Stimulated activated CD8-positive, alpha-beta memory T cell treated with anti-CD3 and anti-CD28 coated beads, Interleukin-15, amount 100 ng/mL, for 4 hours (primary cell): Measurements from ENCODE around the gene TMEM39A.

Experiments
- DNase-seq, 2 donors: peaks; one replicate each; pipeline ENCODE4 v3.0.0-alpha.2; 2020; ENCODE audit warnings: low read depth in 2 of 2

The TMEM39A gene

GRCh38 chr3:119453822-119454221 lies 9.6 kb downstream of the TMEM39A start:
- no peak for DNase-seq

DNA sequence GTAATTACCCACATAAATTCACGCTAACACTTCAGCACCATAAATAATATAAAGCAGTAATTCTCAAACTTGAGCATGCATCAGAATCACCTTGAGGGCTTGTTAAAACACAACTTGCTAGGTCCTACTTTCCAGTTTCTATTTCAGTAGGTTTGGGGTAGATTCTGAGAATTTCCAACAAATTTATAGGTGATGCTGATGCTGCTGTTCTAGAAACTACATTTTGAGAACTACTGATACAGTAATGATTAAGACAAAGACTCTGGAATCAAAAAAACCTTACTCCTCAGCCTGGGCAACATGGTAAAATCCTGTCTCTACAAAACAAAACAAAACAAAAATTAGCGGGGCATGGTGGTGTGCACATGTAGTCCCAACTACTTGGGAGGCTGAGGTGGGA lies 18.8 kb downstream of the TMEM39A start:
- no peak for DNase-seq

- no peak for DNase-seq
Measured at GRCh38 chr3:119443179-119443578, 20.2 kb downstream of the TMEM39A start.

- no peak for DNase-seq
Measured at GRCh38 chr3:119437691-119438258, 25.6 kb downstream of the TMEM39A start.

DNA sequence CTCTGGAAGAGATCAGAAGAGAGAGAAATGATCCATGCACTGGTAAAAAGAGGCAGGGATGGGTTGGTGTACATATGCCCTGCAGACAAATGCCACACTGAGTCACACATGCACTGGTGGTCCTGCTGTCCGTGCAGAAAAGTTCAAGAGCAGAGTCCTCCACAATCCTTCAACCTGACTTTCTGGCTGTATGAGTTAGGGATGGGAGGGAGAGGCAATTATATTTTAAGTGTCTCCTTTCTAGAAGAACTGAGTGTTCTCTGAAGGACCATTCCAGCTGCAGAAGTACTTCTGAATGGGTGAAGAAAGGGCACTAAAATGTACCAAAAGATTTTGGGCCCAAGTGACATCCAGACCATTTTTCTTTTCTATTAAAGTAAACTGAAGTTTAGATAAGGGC lies 26.4 kb downstream of the TMEM39A start:
- no peak for DNase-seq

DNA sequence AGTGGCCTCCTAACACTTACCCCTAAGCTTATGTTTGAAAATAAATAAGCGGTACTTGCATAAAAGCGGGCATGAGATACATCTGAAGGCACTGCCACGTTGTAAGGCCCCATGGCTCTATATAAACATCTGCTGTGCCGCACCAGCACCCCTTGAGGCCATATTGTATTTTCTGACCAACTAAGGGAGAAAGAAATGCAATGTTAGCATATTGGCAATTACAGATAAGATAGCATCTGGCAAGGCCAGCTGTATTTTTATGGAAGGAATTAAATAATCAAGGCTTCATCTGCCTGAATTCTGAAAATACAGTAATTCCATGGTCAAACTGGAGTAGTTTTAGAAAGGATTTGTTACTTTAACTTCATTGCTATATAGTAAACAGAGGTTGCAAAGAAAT lies 28.7 kb downstream of the TMEM39A start:
- DNase-seq: no peak

GRCh38 chr3:119433613-119434325 lies 29.6 kb downstream of the TMEM39A start:
- DNase-seq: no peak

GRCh38 chr3:119428538-119428937 lies 34.9 kb downstream of the TMEM39A start:
- DNase-seq: no peak

DNA sequence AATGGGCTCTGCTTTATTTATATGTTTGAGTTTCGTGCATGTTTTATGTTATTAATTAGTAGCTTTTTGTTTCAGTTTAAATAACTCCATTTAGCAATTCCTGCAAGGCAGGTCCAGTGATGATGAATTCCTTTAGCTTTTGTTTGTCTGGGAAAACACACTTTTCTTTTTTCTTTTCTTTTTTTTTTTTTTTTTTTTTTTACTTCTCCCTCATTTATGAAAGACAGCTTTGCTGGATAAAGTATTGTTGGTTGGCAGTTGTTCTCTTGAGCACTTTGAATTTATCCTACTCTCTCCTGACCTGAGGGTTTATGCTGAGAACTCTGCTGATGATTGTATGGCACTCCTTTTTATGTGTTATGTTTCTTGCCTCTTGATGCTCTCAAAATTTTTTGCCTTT lies 35.7 kb downstream of the TMEM39A start:
- no peak for DNase-seq

DNA sequence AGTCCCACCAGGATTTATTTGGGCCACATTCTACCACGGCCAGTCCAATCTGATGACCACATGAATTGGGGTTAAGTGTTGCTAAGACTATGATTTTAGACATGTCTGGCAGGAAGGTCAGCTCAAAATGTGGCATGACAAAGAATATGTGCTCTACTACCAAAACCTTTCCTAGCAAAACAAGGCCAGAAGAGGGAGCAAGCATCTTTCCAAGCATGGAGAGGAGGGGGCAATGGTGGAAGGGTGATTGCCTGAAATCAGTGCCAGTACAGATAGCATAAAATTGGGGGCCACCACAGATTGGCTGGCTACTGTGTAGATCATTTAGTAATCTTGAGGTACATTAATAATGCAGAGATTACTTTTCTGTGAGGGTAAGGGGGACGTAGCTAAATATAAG lies 43.2 kb downstream of the TMEM39A start:
- no peak for DNase-seq

- DNase-seq: no peak
Measured at GRCh38 chr3:119418641-119419040, 44.8 kb downstream of the TMEM39A start.

- DNase-seq: no peak
Measured at GRCh38 chr3:119417771-119418512, 45.5 kb downstream of the TMEM39A start.

DNA sequence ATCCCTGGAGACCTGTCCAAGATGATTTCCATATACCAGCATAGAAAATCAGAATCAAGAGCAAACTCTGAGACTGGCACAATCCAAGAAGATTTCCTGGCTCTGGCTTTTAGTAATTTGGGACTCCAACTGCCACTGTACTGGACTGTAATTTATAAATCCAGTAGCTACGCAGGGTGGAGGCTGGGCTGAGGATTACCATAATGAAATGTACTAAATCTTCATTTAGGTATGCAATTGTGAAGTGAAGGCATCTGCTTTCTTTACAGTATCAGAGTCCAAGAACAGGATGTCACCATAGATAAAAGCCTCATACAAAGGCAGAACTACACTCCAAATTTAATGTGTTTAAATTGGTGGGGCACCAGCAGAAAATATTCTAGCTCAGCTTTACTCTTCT lies 46.5 kb downstream of the TMEM39A start:
- DNase-seq: no peak

DNA sequence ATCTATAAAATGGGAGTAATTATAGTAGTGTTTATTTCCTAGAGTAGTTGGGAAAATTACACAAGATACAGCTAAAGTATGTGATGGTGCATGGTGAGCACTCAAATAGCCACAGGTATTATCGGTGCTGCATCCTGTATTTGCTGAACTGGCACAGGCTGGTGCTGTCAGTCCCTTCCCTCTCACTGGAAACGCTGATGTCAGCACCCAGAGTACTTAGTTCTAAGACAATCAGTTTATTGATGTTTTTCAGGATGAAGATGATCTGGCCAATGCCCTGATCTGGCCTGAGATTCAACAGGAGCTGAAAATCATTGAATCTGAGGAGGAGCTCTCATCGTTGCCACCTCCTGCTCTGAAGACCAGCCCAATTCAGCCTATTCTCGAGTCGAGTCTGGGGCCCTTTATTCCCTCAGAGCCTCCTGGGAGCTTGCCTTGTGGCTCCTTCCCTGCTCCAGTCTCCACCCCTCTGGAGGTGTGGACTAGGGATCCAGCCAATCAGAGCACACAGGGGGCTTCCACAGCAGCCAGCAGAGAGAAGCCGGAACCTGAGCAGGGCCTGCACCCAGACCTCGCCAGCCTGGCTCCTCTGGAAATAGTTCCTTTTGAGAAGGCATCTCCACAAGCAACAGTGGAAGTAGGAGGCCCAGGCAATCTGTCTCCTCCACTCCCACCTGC lies 49.7 kb downstream of the TMEM39A start:
- no peak for DNase-seq

GRCh38 chr3:119409844-119410243 lies 53.6 kb downstream of the TMEM39A start:
- DNase-seq: no peak

DNA sequence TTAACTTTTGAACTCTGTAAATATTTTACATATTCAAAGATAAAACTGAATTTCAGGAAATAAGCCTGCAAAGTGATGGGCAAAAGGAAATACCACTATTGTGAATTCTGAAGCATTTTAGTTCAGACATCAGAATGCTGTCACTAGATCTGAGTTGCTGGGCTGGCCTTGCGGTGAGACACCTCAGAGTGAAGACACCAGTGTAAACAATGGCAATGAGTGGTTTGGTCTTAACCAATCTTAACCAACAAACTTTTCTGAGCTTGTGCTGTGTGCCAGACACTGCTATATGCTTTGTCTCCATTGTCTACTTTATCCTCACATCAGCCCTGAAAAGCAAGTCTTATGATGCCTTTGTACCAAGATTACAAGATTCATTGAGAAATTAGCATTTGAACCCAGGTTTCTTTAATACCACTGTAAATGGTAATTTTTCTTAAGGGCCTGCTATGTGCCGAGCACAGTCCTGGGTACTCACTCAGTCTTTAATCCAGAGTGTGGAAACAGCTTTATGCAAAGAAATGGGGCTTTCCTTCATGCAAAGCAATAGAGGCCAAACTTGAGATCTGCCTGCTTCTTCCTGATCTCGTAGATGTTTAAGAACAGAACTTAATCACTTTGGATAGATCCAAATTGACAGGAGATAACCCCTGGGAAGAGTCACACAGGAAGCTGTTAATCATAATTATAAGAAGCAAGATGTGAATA lies 55.0 kb downstream of the TMEM39A start:
- DNase-seq: no peak

- DNase-seq: no peak
Measured at GRCh38 chr3:119405315-119405714, 58.1 kb downstream of the TMEM39A start.

DNA sequence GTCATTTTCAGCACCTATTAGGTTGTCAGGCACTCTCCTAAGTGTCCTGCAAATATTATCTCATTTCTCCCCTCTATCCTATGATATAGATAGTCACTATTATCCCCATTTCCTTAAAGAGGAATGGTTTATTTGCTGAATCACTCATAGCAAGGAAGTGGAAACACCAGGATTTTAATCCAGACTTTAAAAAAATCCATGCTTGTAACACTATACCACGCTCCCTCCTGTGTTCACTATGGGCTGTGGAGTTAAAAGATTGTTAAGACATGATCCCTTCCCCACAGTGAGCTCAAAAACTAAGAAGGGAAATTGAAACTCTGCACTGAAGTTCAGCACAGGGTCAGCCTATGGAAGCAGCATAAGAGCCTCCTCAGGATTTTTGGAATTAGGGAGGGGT lies 60.2 kb downstream of the TMEM39A start:
- DNase-seq: no peak

DNA sequence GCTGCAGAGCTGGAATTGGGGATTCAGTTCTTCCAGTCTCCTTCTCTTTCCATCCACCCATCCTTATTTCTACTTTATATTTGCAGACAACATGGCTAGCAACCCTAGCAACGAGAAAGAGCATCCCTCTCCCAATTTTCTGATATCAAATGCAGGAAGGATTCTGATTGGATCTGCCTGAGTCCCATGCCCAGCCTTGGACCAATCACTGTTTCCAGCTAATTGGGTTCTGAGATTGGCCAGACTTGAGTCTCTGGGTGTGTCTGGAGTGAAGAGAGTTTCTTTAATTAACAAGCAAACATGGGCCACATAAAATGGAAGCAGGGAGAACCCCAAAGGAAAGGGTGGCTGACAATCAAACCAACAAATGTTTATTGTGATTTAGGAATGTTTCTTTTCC lies 60.6 kb downstream of the TMEM39A start:
- DNase-seq: no peak

- DNase-seq: no peak
Measured at GRCh38 chr3:119401503-119402440, 61.6 kb downstream of the TMEM39A start.

- no peak for DNase-seq
Measured at GRCh38 chr3:119401069-119401468, 62.3 kb downstream of the TMEM39A start.
